Coronary artery (tissue), 2 donors: Measurements from ENCODE around the gene MLX.

Source experiments
- DNase-seq: peaks from one replicate; pipeline ENCODE4 v3.0.0-alpha.2; 2017; ENCODE audit warnings: low spot score
- H3K27ac ChIP-seq, 2 donors: fragments of 200-600 bp; sonication (generic); one replicate each; pipeline ENCODE4 v1.5.1; 2016 to 2019
- H3K4me3 ChIP-seq: fragments of 200-600 bp; sonication (generic); 2 replicates; pipeline ENCODE4 v1.5.1; 2016; ENCODE audit warnings: mild to moderate bottlenecking, moderate library complexity
- TF ChIP-seq, protein P1 (sequence below): fragments of 200-600 bp; sonication (generic); IDR thresholded peaks from one replicate; pipeline ENCODE4 v1.5.1; 2019; ENCODE audit warnings: antibody characterized with exemption

The MLX gene

DNA sequence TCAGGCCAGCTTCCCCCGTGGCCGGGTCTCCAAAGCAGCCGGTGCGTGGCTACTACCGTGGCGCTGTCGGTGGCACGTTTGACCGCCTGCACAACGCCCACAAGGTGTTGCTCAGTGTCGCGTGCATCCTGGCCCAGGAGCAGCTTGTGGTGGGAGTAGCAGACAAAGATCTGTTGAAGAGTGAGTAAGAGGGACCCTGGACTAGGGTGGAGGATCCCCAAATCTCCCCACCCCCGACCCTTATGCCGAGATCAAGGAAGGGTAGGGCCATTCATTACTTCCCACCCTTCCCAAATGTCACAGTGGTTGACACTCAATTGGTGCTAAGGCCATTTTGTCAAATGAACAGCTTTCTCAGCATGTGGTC is 3.8 kb upstream of the MLX start:
- DNase-seq: no peak
- peak overlapping the region in 1 of 2 donors; percentile 93 for H3K27ac ChIP-seq
- TF ChIP-seq, protein P1, sequence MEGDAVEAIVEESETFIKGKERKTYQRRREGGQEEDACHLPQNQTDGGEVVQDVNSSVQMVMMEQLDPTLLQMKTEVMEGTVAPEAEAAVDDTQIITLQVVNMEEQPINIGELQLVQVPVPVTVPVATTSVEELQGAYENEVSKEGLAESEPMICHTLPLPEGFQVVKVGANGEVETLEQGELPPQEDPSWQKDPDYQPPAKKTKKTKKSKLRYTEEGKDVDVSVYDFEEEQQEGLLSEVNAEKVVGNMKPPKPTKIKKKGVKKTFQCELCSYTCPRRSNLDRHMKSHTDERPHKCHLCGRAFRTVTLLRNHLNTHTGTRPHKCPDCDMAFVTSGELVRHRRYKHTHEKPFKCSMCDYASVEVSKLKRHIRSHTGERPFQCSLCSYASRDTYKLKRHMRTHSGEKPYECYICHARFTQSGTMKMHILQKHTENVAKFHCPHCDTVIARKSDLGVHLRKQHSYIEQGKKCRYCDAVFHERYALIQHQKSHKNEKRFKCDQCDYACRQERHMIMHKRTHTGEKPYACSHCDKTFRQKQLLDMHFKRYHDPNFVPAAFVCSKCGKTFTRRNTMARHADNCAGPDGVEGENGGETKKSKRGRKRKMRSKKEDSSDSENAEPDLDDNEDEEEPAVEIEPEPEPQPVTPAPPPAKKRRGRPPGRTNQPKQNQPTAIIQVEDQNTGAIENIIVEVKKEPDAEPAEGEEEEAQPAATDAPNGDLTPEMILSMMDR: no peak
- peak overlapping the region; percentile 80 for H3K4me3 ChIP-seq

DNA sequence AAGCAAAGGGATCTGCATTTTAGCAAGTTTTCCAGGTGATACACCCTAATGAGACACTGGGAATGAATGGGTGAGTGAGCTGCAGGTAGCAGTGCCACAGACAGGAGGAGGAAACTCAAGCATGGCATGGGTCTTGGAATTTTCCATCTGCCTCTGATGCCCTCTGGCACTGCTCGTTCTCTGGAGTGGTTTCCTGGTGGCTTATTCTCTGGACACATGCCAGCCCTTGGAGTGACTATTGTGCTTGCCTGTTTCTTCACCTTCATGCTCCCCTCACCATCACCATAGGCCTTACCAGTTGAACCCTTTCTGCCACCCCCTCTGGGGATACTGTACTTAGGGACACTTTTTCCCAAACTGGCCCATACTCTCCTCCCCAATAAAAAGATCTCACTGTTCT is 3.4 kb upstream of the MLX start:
- TF ChIP-seq, protein P1: no peak
- H3K4me3 ChIP-seq: peak overlapping the region; percentile 80
- H3K27ac ChIP-seq: peak overlapping the region in 1 of 2 donors; percentile 93
- DNase-seq: no peak

DNA sequence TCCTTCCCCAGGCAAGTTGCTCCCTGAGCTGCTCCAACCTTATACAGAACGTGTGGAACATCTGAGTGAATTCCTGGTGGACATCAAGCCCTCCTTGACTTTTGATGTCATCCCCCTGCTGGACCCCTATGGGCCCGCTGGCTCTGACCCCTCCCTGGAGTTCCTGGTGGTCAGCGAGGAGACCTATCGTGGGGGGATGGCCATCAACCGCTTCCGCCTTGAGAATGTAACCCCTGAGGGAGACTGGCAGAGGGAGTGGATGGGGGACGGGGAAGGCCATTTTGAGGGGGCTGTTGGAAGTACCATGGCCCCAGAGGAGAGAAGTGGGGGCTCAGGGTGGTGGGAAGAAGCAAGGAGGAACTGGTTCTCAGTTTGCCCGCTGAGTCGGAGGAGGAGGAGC is 3.0 kb upstream of the MLX start:
- no peak for DNase-seq
- no peak overlapping the region for H3K27ac ChIP-seq
- peak overlapping the region; percentile 80 for H3K4me3 ChIP-seq
- TF ChIP-seq, protein P1: no peak

DNA sequence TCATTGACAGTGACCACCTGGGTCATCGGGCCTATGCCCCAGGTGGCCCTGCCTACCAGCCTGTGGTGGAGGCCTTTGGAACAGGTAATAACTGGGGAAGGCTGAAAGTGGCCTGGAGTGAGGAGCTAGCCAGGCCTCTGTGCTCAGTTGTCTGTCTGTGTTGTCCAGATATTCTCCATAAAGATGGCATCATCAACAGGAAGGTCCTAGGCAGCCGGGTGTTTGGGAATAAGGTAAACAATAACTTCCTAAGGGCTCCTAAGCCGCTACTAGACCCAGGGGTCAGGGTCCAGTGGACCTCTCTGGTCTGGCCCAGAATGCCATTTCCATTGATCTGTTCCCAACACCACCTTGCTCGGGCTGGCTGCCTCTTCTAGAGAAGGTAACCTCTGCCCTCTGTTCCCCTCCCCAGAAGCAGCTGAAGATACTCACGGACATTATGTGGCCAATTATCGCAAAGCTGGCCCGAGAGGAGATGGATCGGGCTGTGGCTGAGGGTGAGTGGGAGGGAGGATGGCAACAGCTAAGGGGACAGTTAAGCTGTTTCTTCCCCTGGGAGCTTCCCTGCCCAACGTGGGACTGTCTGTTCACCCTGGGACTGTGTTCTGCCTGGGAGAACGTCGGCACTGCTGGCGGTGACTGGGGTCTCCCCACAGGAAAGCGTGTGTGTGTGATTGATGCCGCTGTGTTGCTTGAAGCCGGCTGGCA is 1.9 kb upstream of the MLX start:
- H3K27ac ChIP-seq: no peak overlapping the region
- no peak overlapping the region for H3K4me3 ChIP-seq
- DNase-seq: no peak
- TF ChIP-seq, protein P1: no peak

DNA sequence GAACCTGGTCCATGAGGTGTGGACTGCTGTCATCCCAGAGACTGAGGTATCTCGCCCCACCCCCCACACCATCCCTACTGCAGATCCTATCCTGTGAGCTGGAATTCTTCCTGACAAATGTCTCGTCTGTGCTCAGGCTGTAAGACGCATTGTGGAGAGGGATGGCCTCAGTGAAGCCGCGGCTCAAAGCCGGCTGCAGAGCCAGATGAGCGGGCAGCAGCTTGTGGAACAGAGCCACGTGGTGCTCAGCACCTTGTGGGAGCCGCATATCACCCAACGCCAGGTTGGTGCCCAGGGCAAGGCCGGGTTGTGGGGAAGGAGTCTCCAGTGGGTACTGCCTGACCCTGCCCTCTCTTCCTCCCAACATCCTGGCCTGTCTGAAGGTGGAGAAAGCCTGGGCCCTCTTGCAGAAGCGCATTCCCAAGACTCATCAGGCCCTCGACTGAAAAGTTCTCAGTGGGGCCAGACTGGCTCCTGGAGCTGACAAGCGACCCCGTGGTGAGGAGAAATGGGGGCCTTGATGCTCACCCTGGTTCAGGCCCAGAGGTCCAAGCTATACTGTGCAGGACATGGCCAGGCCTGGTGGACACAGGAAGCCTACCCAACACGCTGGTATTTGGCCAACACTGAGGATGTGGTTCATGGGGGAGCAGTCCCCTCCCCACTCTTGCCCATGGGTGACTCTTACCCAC is 1.2 kb upstream of the MLX start:
- TF ChIP-seq, protein P1: no peak
- Histone ChIP-seq H3K4me3 (no peak overlapping the region), H3K27ac (peak overlapping the region in 1 of 2 donors; percentile 93)
- no peak for DNase-seq

DNA sequence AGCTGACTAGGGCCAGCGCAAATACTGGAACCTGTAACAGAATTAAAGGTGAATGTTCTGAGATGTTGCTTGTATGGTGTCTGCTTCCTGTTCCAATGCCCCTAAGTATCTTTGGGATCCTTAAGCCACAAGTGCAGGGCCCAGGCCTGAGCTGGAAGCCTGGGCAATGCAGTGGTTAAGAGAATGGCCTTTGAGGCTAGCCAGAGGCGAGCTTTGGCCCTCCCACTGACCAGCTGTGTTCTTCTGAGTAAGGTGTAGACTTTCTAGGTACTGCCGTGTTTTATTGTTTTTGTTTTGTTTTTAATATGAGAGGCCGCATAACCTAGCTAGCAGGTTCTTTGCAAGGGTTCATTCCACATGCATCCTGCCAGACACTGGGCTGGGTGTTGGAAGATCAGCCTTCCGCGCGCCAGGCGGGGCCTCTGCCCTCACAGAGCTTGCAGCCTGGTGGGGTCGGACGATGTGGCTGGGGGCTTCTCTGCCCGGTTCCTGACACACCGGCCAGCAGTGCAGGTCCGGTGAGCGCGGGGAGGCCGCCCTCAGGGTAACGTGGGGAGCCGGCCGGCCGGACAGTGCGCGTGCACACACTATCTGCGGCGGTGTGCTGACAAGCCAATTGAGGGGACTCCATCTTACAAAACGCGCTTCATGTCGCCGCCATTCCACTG is 551 bp upstream of the MLX start:
- Histone ChIP-seq H3K4me3 (peak overlapping the region; percentile 87), H3K27ac (peak overlapping the region; percentile 86 to 93)
- no peak for DNase-seq
- TF ChIP-seq, protein P1: no peak
